Activated CD8-positive, alpha-beta memory T cell treated with anti-CD3 and anti-CD28 coated beads, Interleukin-2, amount 10 ng/mL, durations not matched to agents 7 days and 5 days (primary cell): Measurements from ENCODE around the gene MRPL11. TPM values are rescaled to one million over a fixed set of nuclear protein-coding genes. Genes with fewer than 3 reads are reported as not detected.

Experiments used
- ATAC-seq: fragments of 150-1000 bp; cut with Tn5 transposase; one replicate; pipeline ENCODE4 v1.10.0; 2021; ENCODE audit warnings: moderate library complexity
- CTCF ChIA-PET: fragments of 350-600 bp; sonication (Branson Sonifier 250); formaldehyde crosslinking; loops from one replicate; lab custom pipeline; 2021; ENCODE audit warnings: antibody characterized with exemption; lab: Charles Lee
- DNase-seq: peaks from one replicate; pipeline ENCODE4 v3.0.0-alpha.2; 2020
- H3K27ac Mint-ChIP-seq: one replicate; pipeline ENCODE4 v1.8.0; 2021; ENCODE audit warnings: mild to moderate bottlenecking, mixed read lengths
- H3K27me3 Mint-ChIP-seq: one replicate; pipeline ENCODE4 v1.8.0; 2021; ENCODE audit warnings: mixed read lengths
- H3K36me3 Mint-ChIP-seq: one replicate; pipeline ENCODE4 v1.8.0; 2021; ENCODE audit warnings: mild to moderate bottlenecking, mixed read lengths
- H3K4me1 Mint-ChIP-seq: one replicate; pipeline ENCODE4 v1.8.0; 2021; ENCODE audit warnings: mixed read lengths
- H3K4me3 Mint-ChIP-seq: one replicate; pipeline ENCODE4 v1.8.0; 2021; ENCODE audit warnings: mild to moderate bottlenecking, moderate library complexity, mixed read lengths
- H3K9me3 Mint-ChIP-seq: one replicate; pipeline ENCODE4 v1.8.0; 2022; ENCODE audit warnings: low read depth, mixed read lengths
- total RNA-seq, 2 experiments: library from RNA; stranded (reverse); gene quantifications; one replicate each; pipeline ENCODE4 v1.2.3, GENCODE V29; 2021

Gene MRPL11
- 10 to 100 TPM; 75.5 to 91.3 TPM for total RNA-seq

DNA sequence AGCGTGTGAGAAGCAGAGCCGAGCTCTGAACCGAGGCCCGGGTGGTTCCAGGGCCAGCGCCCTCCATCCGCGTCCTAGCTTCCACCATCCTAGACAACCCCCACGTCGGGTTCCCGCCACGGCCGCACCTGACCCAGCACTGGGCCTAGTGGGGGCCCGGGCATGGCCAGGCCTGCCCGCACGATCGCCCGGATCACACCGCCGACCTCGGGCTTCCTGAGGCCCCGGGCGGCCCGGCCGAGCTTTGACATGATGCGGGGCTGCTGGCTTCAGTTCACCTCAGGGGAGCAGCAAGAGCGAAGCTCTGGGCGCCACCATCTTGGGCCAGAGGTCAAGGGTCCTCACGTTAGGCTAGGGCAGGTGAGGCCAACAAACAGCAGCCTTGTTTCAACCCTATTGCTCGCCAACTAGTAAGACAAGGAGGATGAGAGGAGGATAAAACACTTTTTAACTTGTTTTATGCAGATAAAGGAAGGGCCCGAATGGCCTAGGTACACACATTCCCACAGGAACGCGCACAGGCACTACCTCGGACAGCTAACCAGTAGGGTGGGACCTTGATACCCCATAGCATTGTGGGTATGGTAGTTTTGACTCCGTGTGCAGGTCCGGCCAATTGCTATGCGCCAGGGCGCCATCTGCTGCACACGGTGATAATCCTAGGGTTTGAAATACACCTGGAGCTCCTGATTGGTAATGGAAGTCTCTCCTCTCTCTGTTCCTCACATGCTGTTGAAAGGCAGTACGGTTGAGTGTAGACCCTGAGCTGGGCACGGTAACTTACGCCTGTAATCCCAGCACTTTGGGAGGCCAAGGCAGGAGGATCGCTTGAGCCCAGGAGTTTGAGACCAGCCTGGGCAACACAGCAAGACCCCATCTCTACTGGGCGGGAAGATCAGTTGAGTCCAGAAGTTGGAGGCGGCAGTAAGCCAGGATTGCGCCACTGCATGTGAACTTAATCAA is at the start of gene MRPL11:
TSS of gene MRPL11 (minus strand) at position 345 of the 963 bp plus-strand sequence. CDS start at position 251, 94 bp downstream.
- H3K27me3 Mint-ChIP-seq, result no peaks in the 10 kb centered on the region
- ATAC-seq (peak; percentile 98), DNase-seq (peak; percentile 93)
- CTCF ChIA-PET, result interaction anchor here (0.6 to 4.4 kb wide), 39 partner anchors 8 to 685 kb away, joined by 3 to 46 read pairs (median 5); partner anchors contain the start of genes ACTN3, CD248, DPP3 and NPAS4
- peak within 1 kb of the TSS; percentile 92 for H3K27ac Mint-ChIP-seq
- H3K9me3 Mint-ChIP-seq, result peaks cover 3% of the 10 kb centered on the region
- H3K4me3 Mint-ChIP-seq, result peak within 1 kb of the TSS; percentile 92
- H3K4me1 Mint-ChIP-seq, result peaks cover 21% of the 10 kb centered on the region
- H3K36me3 Mint-ChIP-seq, result peaks cover 7% of the 10 kb centered on the region

DNA sequence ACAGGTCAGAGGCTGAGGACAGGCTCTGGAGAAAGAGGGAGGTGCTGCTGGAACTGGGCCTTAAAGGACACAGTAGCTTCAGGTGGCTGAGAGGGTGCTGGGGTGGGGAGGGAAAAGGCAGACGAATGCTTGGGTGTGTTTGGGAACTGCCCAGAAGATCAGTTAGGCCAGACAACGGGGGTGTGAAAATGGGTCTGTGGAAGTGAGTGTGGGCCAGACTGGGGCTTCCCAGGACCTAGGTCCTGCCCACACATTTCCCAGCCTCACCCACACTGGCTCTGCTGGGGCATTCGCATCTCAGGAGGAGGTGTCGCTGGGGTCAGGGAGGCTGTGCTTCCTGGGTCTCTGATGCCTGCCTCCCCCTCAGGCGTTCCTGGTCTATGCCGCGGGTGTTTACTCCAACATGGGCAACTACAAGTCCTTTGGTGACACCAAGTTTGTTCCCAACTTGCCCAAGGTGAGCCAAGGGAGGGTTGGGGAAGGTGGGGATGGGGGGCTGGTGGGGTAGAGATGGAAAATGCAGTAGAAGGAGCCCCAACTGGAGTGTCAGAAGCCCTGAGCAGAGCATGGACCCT is 46.2 kb upstream of the MRPL11 start:
- no peak for DNase-seq
- H3K36me3 Mint-ChIP-seq, result peaks cover 12% of the 10 kb centered on the region
- CTCF ChIA-PET, result interaction anchor here (1.1 to 2.0 kb wide), 3 partner anchors 10 to 193 kb away, joined by 3 to 6 read pairs (median 5); partner anchors contain the start of gene RBM4B

DNA sequence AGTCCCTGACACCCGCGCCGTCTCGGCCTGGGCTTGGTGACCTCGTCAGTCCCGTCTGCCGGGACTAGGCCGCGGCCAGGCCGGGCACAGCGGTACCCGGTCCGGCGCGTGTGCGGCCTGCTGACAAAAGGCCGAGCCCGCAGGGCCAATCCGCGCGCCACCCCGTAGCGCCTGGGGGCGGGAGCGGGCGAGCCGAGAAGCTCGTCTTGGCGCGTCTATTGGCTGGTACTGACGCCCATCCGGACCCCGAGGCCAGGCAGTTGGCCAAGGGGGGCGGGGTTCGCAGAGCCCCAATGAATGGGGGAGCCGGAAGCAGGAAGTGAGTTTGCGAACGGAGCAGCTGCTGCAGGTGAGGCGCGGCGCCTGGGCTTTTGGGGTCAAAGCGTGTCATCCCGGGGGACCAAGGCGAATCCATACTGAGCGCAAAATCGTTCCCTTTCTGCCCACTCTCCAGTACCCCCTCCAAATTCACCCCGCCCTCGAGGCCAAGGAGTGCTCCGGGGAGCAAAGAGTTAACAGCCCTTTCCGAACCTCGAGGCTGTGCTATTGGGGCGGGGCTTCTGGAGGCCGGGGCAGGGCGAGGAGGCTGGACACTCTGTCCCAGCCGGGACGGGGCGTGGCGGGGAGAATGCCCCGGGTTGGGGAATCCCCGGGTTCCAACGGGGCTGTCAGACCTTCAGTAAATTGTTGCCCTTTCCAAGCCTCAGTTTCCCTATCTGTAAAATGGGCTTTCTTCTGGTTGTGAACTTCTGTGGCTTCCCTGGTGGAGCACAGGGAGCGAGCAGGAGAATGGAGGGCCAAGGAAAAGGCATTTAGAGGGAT is 41.7 kb upstream of the MRPL11 start, which contains the start of gene DPP3:
TSS of gene DPP3 (plus strand) at position 318 of the 822 bp plus-strand sequence. CDS start 1,767 bp downstream, outside the sequence.
- peak within 1 kb of the TSS; percentile 91 for H3K4me3 Mint-ChIP-seq

More for the DNA sequence above, 46.2 kb upstream of the MRPL11 start:
- peaks cover 22% of the 10 kb centered on the region for H3K4me1 Mint-ChIP-seq
- no peaks in the 10 kb centered on the region for H3K27me3 Mint-ChIP-seq
- no peak overlapping the region for H3K4me3 Mint-ChIP-seq
- no peak overlapping the region for H3K27ac Mint-ChIP-seq
- no peaks in the 10 kb centered on the region for H3K9me3 Mint-ChIP-seq
- ATAC-seq, result no peak

DNA sequence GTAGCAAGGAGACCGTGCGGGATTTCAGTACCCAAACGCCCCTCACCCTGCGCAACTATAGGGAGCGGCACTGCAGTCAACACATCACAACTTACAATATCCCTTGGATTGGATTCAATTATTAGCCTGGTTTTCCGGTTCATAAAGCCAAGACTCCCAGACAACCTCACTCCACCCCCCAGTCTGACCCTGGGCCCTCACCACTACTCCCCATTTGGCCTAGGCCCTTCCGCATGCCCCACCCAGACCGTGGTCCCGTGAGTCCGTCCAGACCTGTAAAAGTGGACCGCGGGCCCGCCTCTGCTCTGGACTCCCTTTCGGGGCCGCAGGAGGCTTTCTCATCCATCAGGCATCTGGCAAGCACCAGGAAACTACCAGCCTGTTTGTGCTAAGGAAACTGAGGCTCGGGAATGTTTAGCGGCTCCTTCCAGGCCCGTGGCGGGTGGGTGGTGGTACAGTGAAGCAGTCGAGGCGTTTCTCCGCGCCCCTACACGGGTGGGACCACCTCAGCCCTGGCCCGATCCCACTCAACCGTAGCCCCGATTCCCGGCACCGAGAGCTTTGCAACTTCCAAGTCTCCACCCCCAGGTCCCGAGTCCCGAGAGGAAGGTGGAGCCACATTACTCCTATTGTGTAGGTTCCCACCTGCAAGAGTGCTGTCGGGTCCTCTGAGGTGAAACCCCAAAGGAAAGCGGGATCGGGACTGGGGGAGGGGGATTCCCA is 40.9 kb upstream of the MRPL11 start:
- H3K27ac Mint-ChIP-seq, result peak overlapping the region; percentile 93
- H3K36me3 Mint-ChIP-seq, result peaks cover 7% of the 10 kb centered on the region
- no peak for DNase-seq
- no peaks in the 10 kb centered on the region for H3K9me3 Mint-ChIP-seq
- CTCF ChIA-PET, result interaction anchor here (0.8 to 3.7 kb wide), 18 partner anchors 10 to 198 kb away, joined by 3 to 43 read pairs (median 5); partner anchors contain the start of genes MRPL11, PELI3, RBM4 and RBM4B
- ATAC-seq, result no peak
- H3K27me3 Mint-ChIP-seq, result no peaks in the 10 kb centered on the region
- H3K4me3 Mint-ChIP-seq, result peak overlapping the region; percentile 91
- peaks cover 31% of the 10 kb centered on the region for H3K4me1 Mint-ChIP-seq

More for the DNA sequence above, 41.7 kb upstream of the MRPL11 start, which contains the start of gene DPP3:
- peaks cover 33% of the 10 kb centered on the region for H3K4me1 Mint-ChIP-seq
- H3K36me3 Mint-ChIP-seq, result peaks cover 7% of the 10 kb centered on the region
- DNase-seq, result peak; percentile 98
- CTCF ChIA-PET, result interaction anchor here (0.9 to 3.7 kb wide), 14 partner anchors 9 to 198 kb away, joined by 3 to 43 read pairs (median 6); partner anchors contain the start of genes MRPL11, PELI3, RBM4 and RBM4B
- H3K27ac Mint-ChIP-seq, result peak within 1 kb of the TSS; percentile 93
- ATAC-seq, result peak; percentile 98
- H3K27me3 Mint-ChIP-seq, result no peaks in the 10 kb centered on the region
- no peaks in the 10 kb centered on the region for H3K9me3 Mint-ChIP-seq

GRCh38 chr11:66478729-66479393 is 40.2 kb upstream of the MRPL11 start:
- CTCF ChIA-PET, result interaction anchor here (0.8 to 3.7 kb wide), 9 partner anchors 11 to 199 kb away, joined by 3 to 43 read pairs (median 5); partner anchors contain the start of genes MRPL11, PELI3 and RBM4B

GRCh38 chr11:66477263-66478201 is 38.9 kb upstream of the MRPL11 start:
- Mint-ChIP-seq H3K27me3 (no peaks in the 10 kb centered on the region), H3K4me1 (peaks cover 24% of the 10 kb centered on the region), H3K9me3 (no peaks in the 10 kb centered on the region), H3K27ac (no peak overlapping the region), H3K36me3 (peaks cover 3% of the 10 kb centered on the region), H3K4me3 (no peak overlapping the region)
- CTCF ChIA-PET, result interaction anchor here (1.4 to 3.7 kb wide), 4 partner anchors 9 to 92 kb away, joined by 3 to 43 read pairs (median 14); partner anchors contain the start of gene PELI3
- DNase-seq (no peak), ATAC-seq (no peak)

More at GRCh38 chr11:66478729-66479393, 40.2 kb upstream of the MRPL11 start:
- DNase-seq (no peak), ATAC-seq (no peak)
- Mint-ChIP-seq H3K27me3 (no peaks in the 10 kb centered on the region), H3K4me3 (peak overlapping the region; percentile 91), H3K27ac (peak overlapping the region; percentile 93), H3K36me3 (peaks cover 7% of the 10 kb centered on the region), H3K9me3 (no peaks in the 10 kb centered on the region), H3K4me1 (peaks cover 31% of the 10 kb centered on the region)

DNA sequence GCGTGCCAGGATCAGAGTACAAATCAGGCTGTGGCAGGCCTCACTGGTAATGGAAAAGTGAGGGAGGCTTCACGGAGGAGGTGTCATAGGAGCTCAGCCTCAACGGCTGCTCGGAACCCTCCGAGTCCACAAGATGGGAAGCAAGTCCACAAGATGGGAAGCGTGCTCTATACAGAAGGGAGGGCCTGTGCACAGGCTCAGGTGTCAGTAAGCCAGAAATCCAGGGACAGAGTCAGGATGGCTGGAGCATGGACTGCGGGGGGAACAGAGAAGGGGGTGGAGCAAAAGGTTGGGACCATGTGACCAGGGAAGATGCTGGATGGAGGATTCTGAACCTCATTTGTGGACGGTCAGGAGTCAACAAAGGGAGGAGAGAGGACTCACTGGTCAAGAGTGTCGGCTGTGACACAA is 38.2 kb upstream of the MRPL11 start:
- Mint-ChIP-seq H3K4me1 (peaks cover 21% of the 10 kb centered on the region), H3K4me3 (no peak overlapping the region), H3K9me3 (no peaks in the 10 kb centered on the region), H3K36me3 (no peaks in the 10 kb centered on the region), H3K27ac (no peak overlapping the region), H3K27me3 (no peaks in the 10 kb centered on the region)
- CTCF ChIA-PET, result no interaction called here
- ATAC-seq (no peak), DNase-seq (no peak)

GRCh38 chr11:66476173-66476840 is 37.7 kb upstream of the MRPL11 start:
- Mint-ChIP-seq H3K27ac (no peak overlapping the region), H3K9me3 (no peaks in the 10 kb centered on the region), H3K4me3 (no peak overlapping the region), H3K4me1 (peaks cover 18% of the 10 kb centered on the region), H3K36me3 (no peaks in the 10 kb centered on the region), H3K27me3 (no peaks in the 10 kb centered on the region)
- DNase-seq (no peak), ATAC-seq (no peak)
- CTCF ChIA-PET, result no interaction called here

GRCh38 chr11:66475349-66476172 is 36.9 kb upstream of the MRPL11 start:
- Mint-ChIP-seq H3K9me3 (no peaks in the 10 kb centered on the region), H3K4me1 (peaks cover 13% of the 10 kb centered on the region), H3K36me3 (no peaks in the 10 kb centered on the region), H3K27ac (no peak overlapping the region), H3K4me3 (no peak overlapping the region), H3K27me3 (no peaks in the 10 kb centered on the region)
- DNase-seq (no peak), ATAC-seq (no peak)
- CTCF ChIA-PET, result no interaction called here
